Astrocyte (in vitro differentiated cells and primary cell): Measurements from ENCODE around the gene CTXND1.

ENCODE experiments used
- EZH2 ChIP-seq: IDR thresholded peaks from 2 replicates; pipeline ENCODE4 v1.6.1; 2012; ENCODE audit warnings: mild to moderate bottlenecking, low read length, inconsistent platforms; ENCODE audit not compliant: insufficient read depth
- TF ChIP-seq, protein P1 (sequence below): IDR thresholded peaks from 2 replicates; pipeline ENCODE4 v1.5.1; 2011; ENCODE audit warnings: low read depth, mild to moderate bottlenecking, inconsistent platforms, low read length, moderate library complexity; ENCODE audit not compliant: insufficient read depth

DNA sequence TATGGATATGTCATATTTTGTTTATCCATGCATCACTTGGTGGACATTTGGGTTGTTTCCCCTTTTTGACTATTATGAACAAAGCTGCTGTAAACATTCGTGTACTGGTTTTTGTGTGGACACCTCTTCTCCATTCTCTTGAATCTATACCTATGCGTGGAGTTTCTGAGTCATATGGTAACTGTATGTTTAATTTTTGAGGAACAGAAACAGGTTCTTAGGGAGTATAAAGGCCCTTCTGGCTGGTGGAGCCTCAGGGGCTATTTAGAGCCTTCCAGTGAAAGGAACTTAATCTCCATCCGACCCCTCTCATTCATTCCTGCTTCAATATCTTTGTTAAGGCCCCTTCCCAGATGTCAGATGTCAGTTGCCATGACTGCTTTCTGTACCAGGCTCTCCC is 14.1 kb upstream of the CTXND1 start:
- TF ChIP-seq, protein P1, sequence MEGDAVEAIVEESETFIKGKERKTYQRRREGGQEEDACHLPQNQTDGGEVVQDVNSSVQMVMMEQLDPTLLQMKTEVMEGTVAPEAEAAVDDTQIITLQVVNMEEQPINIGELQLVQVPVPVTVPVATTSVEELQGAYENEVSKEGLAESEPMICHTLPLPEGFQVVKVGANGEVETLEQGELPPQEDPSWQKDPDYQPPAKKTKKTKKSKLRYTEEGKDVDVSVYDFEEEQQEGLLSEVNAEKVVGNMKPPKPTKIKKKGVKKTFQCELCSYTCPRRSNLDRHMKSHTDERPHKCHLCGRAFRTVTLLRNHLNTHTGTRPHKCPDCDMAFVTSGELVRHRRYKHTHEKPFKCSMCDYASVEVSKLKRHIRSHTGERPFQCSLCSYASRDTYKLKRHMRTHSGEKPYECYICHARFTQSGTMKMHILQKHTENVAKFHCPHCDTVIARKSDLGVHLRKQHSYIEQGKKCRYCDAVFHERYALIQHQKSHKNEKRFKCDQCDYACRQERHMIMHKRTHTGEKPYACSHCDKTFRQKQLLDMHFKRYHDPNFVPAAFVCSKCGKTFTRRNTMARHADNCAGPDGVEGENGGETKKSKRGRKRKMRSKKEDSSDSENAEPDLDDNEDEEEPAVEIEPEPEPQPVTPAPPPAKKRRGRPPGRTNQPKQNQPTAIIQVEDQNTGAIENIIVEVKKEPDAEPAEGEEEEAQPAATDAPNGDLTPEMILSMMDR, result no peak
- TF ChIP-seq EZH2, result no peak
